Measurements from ENCODE around the gene UGT1A6. TPM values are rescaled to one million over a fixed set of nuclear protein-coding genes. Genes with fewer than 3 reads are reported as not detected.

UGT1A6 gene
- total RNA-seq, 4 donors from 2014 or later = 0.82 TPM; not detected in 3

- DNase-seq (ENCODE audit: low spot score) = no peak
- no peak for ATAC-seq (ENCODE audit: low FRiP score)
- TF ChIP-seq, protein P1, sequence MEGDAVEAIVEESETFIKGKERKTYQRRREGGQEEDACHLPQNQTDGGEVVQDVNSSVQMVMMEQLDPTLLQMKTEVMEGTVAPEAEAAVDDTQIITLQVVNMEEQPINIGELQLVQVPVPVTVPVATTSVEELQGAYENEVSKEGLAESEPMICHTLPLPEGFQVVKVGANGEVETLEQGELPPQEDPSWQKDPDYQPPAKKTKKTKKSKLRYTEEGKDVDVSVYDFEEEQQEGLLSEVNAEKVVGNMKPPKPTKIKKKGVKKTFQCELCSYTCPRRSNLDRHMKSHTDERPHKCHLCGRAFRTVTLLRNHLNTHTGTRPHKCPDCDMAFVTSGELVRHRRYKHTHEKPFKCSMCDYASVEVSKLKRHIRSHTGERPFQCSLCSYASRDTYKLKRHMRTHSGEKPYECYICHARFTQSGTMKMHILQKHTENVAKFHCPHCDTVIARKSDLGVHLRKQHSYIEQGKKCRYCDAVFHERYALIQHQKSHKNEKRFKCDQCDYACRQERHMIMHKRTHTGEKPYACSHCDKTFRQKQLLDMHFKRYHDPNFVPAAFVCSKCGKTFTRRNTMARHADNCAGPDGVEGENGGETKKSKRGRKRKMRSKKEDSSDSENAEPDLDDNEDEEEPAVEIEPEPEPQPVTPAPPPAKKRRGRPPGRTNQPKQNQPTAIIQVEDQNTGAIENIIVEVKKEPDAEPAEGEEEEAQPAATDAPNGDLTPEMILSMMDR (IDR thresholded peaks at IDR 0.05) = no peak
These were observed 114.7 kb downstream of the UGT1A6 start for GRCh38 chr2:233807215-233807865.

DNA sequence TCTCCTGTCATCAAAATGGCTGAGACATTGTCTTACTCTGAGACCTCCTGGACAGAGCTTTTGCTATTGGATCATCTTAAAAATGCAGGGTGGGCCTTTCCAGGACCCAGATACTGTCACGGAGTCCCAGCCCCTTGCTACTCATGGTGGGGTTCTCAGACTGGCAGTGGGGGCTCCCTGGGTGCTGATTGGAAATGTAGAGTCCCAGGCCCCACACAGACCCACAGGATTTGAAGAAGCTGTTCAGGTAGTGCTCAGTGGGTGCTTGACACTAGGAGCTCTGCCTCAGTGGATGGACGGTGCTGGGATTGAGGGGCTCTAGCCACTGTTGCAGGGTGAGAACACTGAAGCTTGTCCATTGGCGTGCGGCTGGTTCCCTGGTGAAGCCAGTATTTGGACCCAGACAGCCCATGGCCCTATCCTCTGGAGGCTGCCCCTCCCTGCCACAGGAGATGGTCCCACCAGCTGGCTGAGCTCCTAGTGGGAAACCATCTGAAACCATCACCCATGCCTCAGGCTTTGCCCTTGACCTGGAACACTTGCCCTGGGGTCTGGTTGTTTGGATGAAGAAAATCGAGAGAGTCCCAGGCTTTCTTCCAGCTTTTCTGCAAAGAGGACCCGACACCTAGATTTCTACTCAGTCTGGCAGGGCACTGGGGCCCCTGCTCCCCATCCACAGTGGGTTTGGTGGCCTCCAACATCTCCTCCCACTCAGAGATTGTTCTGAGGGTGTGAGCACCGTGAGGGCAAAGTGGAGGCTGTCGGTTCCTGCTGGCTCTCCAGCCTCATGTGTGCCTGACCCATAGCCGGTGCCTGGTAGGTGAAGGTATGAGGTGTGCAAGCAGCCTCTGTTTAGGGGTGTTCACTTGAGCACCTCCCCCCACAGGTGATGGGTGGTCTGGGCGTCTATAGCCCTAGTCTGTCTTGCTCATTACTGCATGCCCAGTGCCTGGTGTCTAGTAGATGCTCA, 115.6 kb downstream of the UGT1A6 start:
- TF ChIP-seq, protein P1 (IDR thresholded peaks at IDR 0.05) = no peak
- no peak for ATAC-seq (ENCODE audit: low FRiP score)
- DNase-seq (ENCODE audit: low spot score) = no peak

- no peak for ATAC-seq (ENCODE audit: low FRiP score)
- no peak for DNase-seq (ENCODE audit: low spot score)
- TF ChIP-seq, protein P1 (IDR thresholded peaks at IDR 0.05) = no peak
These were observed 117.7 kb downstream of the UGT1A6 start for GRCh38 chr2:233810385-233810784.

DNA sequence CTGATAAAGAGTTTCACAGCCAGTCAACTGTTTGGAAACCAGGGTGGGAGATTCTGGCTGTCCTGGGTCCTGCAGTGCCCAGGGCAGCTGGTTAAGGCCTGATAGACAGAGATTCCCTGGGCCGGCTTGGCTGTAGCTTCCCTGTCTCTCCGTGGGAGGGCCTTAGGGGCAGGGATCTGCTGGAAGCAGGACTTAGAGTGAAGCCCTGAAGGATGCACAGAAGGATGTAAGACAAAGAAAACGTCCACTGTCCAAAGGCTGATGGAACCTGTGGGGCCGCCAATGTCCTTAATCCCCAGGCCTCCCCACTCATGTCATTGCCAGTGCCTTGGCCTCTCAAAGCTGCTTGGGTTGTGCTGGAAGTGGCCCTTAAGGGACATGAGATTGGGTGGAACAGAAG, 118.4 kb downstream of the UGT1A6 start:
- no peak for ATAC-seq (ENCODE audit: low FRiP score)
- peak; percentile 14 for DNase-seq (ENCODE audit: low spot score)
- TF ChIP-seq, protein P1 (IDR thresholded peaks at IDR 0.05) = no peak

DNA sequence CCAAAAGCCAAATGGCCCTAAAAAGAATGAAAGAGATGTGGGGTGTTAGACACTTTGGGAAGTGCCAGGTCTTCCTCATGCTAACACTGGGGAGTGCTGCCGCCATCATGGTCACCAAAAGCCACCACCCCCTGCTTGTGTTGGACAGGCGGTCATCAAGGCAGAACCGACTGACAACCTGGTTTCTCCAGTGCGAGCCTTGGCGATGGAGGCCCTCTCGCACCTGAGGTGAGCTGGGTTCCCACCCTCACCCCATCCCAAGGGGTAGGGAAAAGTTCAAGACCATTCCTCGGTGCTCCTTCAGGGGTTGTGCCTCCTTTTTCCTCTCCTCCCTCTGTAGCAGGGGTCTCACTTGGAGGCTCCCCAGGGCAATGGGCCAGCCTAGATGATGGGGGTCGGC, 119.0 kb downstream of the UGT1A6 start:
- DNase-seq (ENCODE audit: low spot score) = no peak
- TF ChIP-seq, protein P1 (IDR thresholded peaks at IDR 0.05) = no peak
- ATAC-seq (ENCODE audit: low FRiP score) = no peak

GRCh38 chr2:233813236-233814055, 120.8 kb downstream of the UGT1A6 start:
- ATAC-seq (ENCODE audit: low FRiP score) (no peak), DNase-seq (ENCODE audit: low spot score) (no peak)
- TF ChIP-seq, protein P1 (IDR thresholded peaks at IDR 0.05) = no peak

Data from omental fat pad (tissue), 4 donors.